ENCODE data around the gene PDIA4.
A peak's percentile ranks its signal among the peaks of the same experiment; 100 is the strongest.

The PDIA4 gene

DNA sequence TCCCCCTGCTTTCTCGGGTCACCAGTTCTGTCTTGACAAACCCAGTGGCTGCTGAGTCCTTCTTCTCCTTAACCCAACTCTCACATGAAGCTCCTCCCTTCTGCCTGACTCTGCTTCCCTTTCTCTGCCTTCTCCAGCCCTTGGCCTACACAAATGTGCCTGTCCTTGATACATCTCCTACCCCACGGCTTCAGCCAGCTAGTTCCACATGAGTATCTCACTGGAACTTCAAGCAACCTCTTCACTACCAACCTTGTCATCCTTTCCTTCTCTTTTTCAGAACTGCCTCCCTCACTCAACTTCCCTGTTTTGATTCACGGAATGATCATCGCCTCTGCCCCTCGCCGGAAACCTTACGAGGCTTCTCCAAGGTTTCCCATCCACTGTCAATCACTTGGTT is 55.9 kb downstream of the PDIA4 start:
- no peak for DNase-seq

- no peak for DNase-seq
These were observed 60.7 kb downstream of the PDIA4 start for GRCh38 chr7:148967602-148968001.

DNA sequence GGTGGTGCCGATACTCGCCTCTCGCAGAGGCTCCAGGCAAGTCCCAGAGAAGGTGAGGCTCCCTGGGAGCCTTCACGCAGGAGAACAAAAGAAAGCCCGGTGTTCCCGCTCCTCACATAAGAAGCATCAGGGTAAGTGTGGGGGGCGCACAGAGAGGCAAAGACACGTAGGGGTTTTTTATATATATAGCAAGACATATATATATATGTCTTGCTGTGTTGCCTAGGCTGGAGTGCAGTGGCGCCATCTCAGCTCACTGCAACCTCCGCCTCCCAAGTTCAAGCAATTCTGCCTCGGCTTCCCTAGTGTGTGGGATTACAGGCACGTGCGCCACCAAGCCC is 61.3 kb downstream of the PDIA4 start:
- no peak for DNase-seq

DNA sequence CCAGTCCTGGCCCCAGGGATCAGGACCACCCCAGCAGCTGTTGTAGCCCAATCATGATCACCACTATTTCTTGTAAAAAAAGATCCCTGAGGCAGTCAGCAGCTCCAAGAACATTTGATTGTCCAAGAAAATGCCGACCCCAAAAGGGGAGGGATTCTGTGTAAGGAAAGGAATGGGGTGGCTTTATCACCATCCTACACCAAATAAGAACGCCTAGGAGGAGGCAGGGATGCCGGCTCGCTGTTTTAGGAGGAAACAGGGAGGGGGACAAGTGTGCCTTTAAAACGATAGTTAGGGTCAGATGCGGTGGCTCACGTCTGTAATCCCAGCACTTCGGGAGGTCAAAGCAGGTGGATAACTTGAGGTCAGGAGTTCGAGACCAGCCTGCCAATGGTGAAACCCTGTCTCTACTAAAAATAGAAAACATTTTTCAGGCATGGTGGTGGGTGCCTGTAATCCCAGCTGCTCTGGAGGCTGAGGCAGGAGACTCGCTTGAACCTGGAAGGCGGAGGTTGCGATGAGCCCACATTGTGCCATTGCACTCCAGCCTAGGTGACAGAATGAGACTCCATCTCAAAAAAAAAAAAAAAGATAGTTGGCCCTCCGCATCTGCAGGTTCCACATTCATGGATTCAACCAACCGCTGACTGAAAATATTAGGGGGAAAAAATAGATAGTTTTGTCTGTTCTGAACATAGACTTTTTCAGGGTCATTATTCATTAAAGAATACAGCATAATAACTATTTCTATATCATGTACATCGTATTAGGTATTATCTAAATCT is 63.6 kb downstream of the PDIA4 start:
- peak in 1 of 58 donors; percentile 11 for DNase-seq

DNA sequence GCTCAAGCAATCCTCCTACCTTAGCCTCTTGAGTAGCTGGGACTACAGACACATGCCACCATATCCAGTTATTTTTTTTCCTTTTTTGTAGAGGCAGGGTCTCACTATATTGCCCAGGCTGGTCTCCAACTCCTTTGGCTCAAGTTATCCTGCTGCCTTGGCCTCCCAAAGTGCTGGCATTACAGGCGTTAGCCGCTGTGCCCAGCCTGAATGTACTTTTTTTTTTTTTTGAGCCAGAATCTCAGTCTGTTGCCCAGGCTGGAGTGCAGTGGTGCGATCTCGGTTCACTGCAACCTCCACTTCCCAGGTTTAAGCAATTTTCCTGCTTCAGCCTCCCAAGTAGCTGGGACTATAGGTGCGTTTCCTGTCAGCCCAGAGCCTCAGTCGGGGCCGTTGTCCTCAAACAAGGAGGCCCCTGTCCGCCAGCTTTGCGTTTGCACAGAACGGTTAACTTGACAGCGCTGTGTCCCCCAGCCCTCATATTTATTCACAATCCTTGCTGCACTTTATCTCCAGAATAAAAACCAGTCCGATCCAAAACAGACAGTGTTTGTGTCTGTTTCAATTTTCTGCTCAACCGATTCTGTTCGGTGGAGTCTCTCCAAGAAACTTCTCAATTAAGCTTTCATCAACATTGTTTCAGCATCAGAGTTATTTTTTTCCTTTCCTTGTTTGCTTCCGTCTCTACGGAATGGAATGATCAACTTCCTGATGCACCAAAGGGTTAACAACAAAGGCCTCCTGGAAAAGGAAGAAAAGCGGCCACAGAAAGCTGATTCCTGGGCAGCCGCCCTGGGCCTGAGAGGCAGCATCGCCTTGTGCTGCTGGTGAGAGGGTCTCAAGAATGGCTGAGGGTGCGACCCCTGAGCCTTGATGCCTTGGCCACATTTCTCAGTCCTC is 64.5 kb downstream of the PDIA4 start:
- DNase-seq, result peak in 20 of 58 donors; percentile 6 to 45 (median 22)

GRCh38 chr7:148962823-148963582 is 65.3 kb downstream of the PDIA4 start:
- DNase-seq, result peak in 48 of 58 donors; percentile 15 to 77 (median 60)

- peak in 4 of 58 donors; percentile 9 to 52 (median 30) for DNase-seq
These were observed 65.9 kb downstream of the PDIA4 start for GRCh38 chr7:148962440-148962822.

DNA sequence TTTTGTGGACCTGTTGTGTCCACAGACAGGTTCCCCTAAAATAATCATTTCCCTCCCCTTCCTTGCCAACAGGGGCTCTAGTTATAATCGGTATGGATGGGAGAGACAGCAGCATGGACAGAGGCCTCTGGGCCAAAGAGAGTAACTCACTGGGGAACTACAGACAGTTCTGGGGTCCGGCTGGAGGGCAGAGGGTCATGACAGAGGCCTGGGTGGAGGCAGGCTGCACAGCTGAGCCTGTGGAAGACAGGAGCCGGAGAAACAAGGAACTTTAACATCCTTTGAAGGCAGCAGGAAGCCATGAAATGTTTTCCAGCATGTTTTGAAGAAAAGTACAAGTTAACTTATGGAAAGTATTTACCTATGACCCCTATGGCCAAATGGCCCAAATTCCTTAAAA is 68.6 kb downstream of the PDIA4 start:
- DNase-seq, result no peak

GRCh38 chr7:148958061-148958460 is 70.2 kb downstream of the PDIA4 start:
- no peak for DNase-seq

- no peak for DNase-seq
These were observed 73.5 kb downstream of the PDIA4 start for GRCh38 chr7:148954766-148955165.

DNA sequence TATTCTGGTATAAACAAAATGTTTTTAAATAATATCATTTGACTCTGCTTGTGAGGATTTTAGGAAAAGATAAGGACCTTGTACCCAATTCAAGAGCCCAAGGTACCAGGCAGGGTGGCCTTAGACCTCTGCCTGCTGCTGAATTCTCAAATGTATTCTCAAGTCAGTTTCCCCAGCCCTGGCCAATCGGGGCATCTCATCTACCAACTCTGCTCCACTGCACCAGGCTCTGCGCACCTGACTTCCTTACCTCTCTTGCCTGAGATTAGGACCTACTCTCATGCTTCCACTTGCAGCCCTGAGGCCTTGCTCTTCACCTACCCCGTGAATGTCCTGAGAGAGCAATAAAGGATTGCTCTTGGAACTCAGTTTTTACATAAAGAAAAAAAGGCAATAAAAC is 74.6 kb downstream of the PDIA4 start:
- DNase-seq, result no peak
